ENCODE results near the gene TNFRSF19. TPM values are rescaled to one million over a fixed set of nuclear protein-coding genes. Genes with fewer than 3 reads are reported as not detected.

Gene TNFRSF19
- total and polyA plus RNA-seq, 2 of the 8 experiments (the other 6 are each of a cell fraction or from before 2014, with no cell fraction given): 0.50 to 0.95 TPM

- no peaks in the 10 kb centered on the region for H3K27me3 ChIP-seq (replicated peaks in 1 of 4; ENCODE audit: control insufficient read depth in 3 of 4, extremely low read depth in 1 of 4, insufficient read depth in 3 of 4, low read length in 3 of 4)
- FAIRE-seq (no peak), DNase-seq (ENCODE audit: low read depth in 1 of 2, low spot score in 2 of 2) (no peak)
- H2AFZ ChIP-seq (ENCODE audit: low read length): no peak overlapping the region
- H3K23ac ChIP-seq (ENCODE audit: insufficient read length): no peak overlapping the region
- H2BK20ac ChIP-seq (ENCODE audit: low read length): no peak overlapping the region
- no peak overlapping the region for H3K4ac ChIP-seq (replicated peaks; ENCODE audit: insufficient read length, low read depth, low read length)
- no peak overlapping the region for H3K9ac ChIP-seq (replicated peaks in 1 of 4; ENCODE audit: extremely low read depth in 1 of 4, low read depth in 3 of 4, low read length in 3 of 4)
- no peak overlapping the region for H3K56ac ChIP-seq (replicated peaks; ENCODE audit: insufficient read length, low read depth, low read length)
- H3K4me2 ChIP-seq (ENCODE audit: insufficient read depth in 1 of 2, low read depth in 2 of 2, low read length in 2 of 2): no peak overlapping the region
- no peaks in the 10 kb centered on the region for H3K23me2 ChIP-seq (ENCODE audit: low read depth, low read length)
- 100% methylated on average over 2 of the region's 2 CpGs; no CpG with 5 or more reads in 1 of the 2 experiments for WGBS, 2 experiments (ENCODE audit: extremely low coverage in 1 of 2, insufficient coverage in 1 of 2, insufficient read length in 1 of 2, insufficient replicate concordance in 2 of 2, low coverage in 1 of 2, low lambda C conversion rate in 2 of 2, missing lambda C conversion rate in 1 of 2)
- H3K9me3 ChIP-seq (ENCODE audit: insufficient read depth in 2 of 2, low read depth in 1 of 2, low read length in 1 of 2): peaks cover 11 to 14% of the 10 kb centered on the region in 2 experiments
- H4K5ac ChIP-seq (ENCODE audit: insufficient read length, low read depth, low read length): no peak overlapping the region
- ChIA-PET CTCF (ENCODE audit: partially characterized antibody) (interaction anchor here (4.1 kb wide), 1 partner anchor 11 kb away, joined by 31 read pairs; no protein-coding TSS in a partner anchor), POLR2A (ENCODE audit: partially characterized antibody) (no interaction called here)
- H3K79me2 ChIP-seq (ENCODE audit: control insufficient read depth in 1 of 2, insufficient read depth in 2 of 2, low read length in 2 of 2): no peaks in the 10 kb centered on the region
- H4K91ac ChIP-seq (replicated peaks; ENCODE audit: insufficient read length, low read length): no peak overlapping the region
- no peak overlapping the region for H2BK12ac ChIP-seq (ENCODE audit: low read depth, low read length)
- H4K20me1 ChIP-seq (replicated peaks in 1 of 2; ENCODE audit: control insufficient read depth in 1 of 2, insufficient read depth in 2 of 2, low read length in 2 of 2): no peaks in the 10 kb centered on the region
- no peak overlapping the region for H2AK5ac ChIP-seq (ENCODE audit: low read depth, low read length)
- no peaks in the 10 kb centered on the region for H3K79me1 ChIP-seq (ENCODE audit: low read depth, low read length)
- H4K8ac ChIP-seq (ENCODE audit: extremely low read depth, insufficient read depth, low read length): no peak overlapping the region
- H3K14ac ChIP-seq (ENCODE audit: insufficient read length): no peak overlapping the region
- no peak overlapping the region for H3K27ac ChIP-seq (ENCODE audit: low read depth, low read length)
- no peak overlapping the region for H3K4me3 ChIP-seq (ENCODE audit: extremely low read depth in 1 of 4, insufficient read depth in 2 of 4, low read depth in 3 of 4, low read length in 4 of 4)
- H3K18ac ChIP-seq (ENCODE audit: extremely low read depth, low read length): no peak overlapping the region
- peaks cover 0 to 4% (median under 1%) of the 10 kb centered on the region in 4 experiments; a peak in 2 of 7 replicates for H3K4me1 ChIP-seq (replicated peaks in 1 of 4; ENCODE audit: control insufficient read depth in 3 of 4, insufficient read depth in 4 of 4, low read length in 3 of 4)
- H2BK120ac ChIP-seq (replicated peaks; ENCODE audit: low read depth, low read length): no peak overlapping the region
- no peak overlapping the region for H2BK15ac ChIP-seq (ENCODE audit: low read length)
- H2BK5ac ChIP-seq (ENCODE audit: low read depth, low read length): no peak overlapping the region
- peaks cover 0 to 10% (median 0%) of the 10 kb centered on the region in 4 experiments; a peak in 1 of 8 replicates for H3K36me3 ChIP-seq (ENCODE audit: control insufficient read depth in 2 of 4, insufficient read depth in 4 of 4, low read length in 3 of 4)
These were observed 109.0 kb downstream of the TNFRSF19 start for GRCh38 chr13:23679220-23679619.
